H1 (cell line): Measurements from ENCODE around the gene SEC63. TPM values are rescaled to one million over a fixed set of nuclear protein-coding genes. Genes with fewer than 3 reads are reported as not detected.

Experiments
- CTCF ChIA-PET: fragments of 300-600 bp; sonication (Branson Sonifier 250); formaldehyde crosslinking; loops from one replicate; lab custom pipeline; 2021; ENCODE audit not compliant: partially characterized antibody; lab: Charles Lee
- POLR2A ChIA-PET: fragments of 300-600 bp; sonication (Branson Sonifier 250); formaldehyde crosslinking; loops from one replicate; lab custom pipeline; 2021; ENCODE audit warnings: inconsistent platforms; ENCODE audit not compliant: partially characterized antibody; lab: Charles Lee
- DNase-seq, 2 experiments: peaks; one replicate each; pipeline versions ENCODE4 v3.0.0 to v3.0.0-alpha.2; 2010 to 2022; ENCODE audit warnings: low spot score in 2 of 2, low read depth in 1 of 2, mixed read lengths in 1 of 2
- FAIRE-seq: peaks from 2 replicates; lab custom pipeline; 2011; peaks lifted over from hg19 to GRCh38; lab: Jason Lieb, UNC
- H2AFZ ChIP-seq: 2 replicates; pipeline ENCODE4 v1.8.1; 2012; ENCODE audit warnings: low read length, inconsistent platforms
- H2AK5ac ChIP-seq: 2 replicates; pipeline ENCODE4 v1.6.1; 2013; ENCODE audit warnings: low read depth, low read length
- H2BK120ac ChIP-seq: replicated peaks from 2 replicates; pipeline ENCODE3; 2013; ENCODE audit warnings: low read depth, low read length, inconsistent platforms
- H2BK12ac ChIP-seq: 2 replicates; pipeline ENCODE4 v1.6.1; 2013; ENCODE audit warnings: low read depth, low read length
- H2BK15ac ChIP-seq: 2 replicates; pipeline ENCODE4 v1.6.1; 2013; ENCODE audit warnings: low read length
- H2BK20ac ChIP-seq: 2 replicates; pipeline ENCODE4 v1.6.1; 2013; ENCODE audit warnings: low read length
- H2BK5ac ChIP-seq: 2 replicates; pipeline ENCODE4 v1.6.1; 2013; ENCODE audit warnings: low read depth, low read length
- H3K14ac ChIP-seq: 2 replicates; pipeline ENCODE4 v1.6.1; 2013; ENCODE audit warnings: inconsistent platforms; ENCODE audit not compliant: insufficient read length
- H3K18ac ChIP-seq: 2 replicates; pipeline ENCODE4 v1.6.1; 2013; ENCODE audit warnings: low read length; ENCODE audit errors: extremely low read depth
- H3K23ac ChIP-seq: 2 replicates; pipeline ENCODE4 v1.6.1; 2013; ENCODE audit warnings: inconsistent platforms; ENCODE audit not compliant: insufficient read length
- H3K23me2 ChIP-seq: 2 replicates; pipeline ENCODE4 v1.6.1; 2013; ENCODE audit warnings: low read depth, low read length
- H3K27ac ChIP-seq: 2 replicates; pipeline ENCODE4 v1.6.1; 2011; ENCODE audit warnings: low read depth, low read length, inconsistent platforms
- H3K27me3 ChIP-seq, 4 experiments: replicated peaks in 1 of 4; 1 replicate in 1 of 4; 2 replicates in 3 of 4; pipeline versions ENCODE4 v1.6.1 to v1.8.1; 2011 to 2013; ENCODE audit warnings: low read length in 3 of 4, mild to moderate bottlenecking in 3 of 4, inconsistent platforms in 2 of 4, mixed read lengths in 2 of 4, moderate library complexity in 1 of 4; ENCODE audit not compliant: control insufficient read depth in 3 of 4, insufficient read depth in 3 of 4; ENCODE audit errors: extremely low read depth in 1 of 4
- H3K36me3 ChIP-seq, 4 experiments: 2 replicates each; pipeline versions ENCODE4 v1.6.1 to v1.8.1; 2011 to 2013; ENCODE audit warnings: mild to moderate bottlenecking in 4 of 4, low read length in 3 of 4, moderate library complexity in 2 of 4, control low read depth in 1 of 4, inconsistent platforms in 1 of 4; ENCODE audit not compliant: insufficient read depth in 4 of 4, control insufficient read depth in 2 of 4
- H3K4ac ChIP-seq: replicated peaks from 2 replicates; pipeline ENCODE3; 2013; ENCODE audit warnings: low read length, low read depth, mixed read lengths, inconsistent platforms; ENCODE audit not compliant: insufficient read length
- H3K4me1 ChIP-seq, 4 experiments: replicated peaks in 1 of 4; 1 replicate in 1 of 4; 2 replicates in 3 of 4; pipeline versions ENCODE4 v1.6.1 to v1.8.1; 2011 to 2013; ENCODE audit warnings: low read length in 3 of 4, inconsistent platforms in 2 of 4, mixed read lengths in 1 of 4; ENCODE audit not compliant: insufficient read depth in 4 of 4, control insufficient read depth in 3 of 4
- H3K4me2 ChIP-seq, 2 experiments: 2 replicates each; pipeline versions ENCODE4 v1.6.1 to v1.8.1; 2011 to 2013; ENCODE audit warnings: low read depth in 2 of 2, low read length in 2 of 2, control low read depth in 1 of 2, inconsistent platforms in 1 of 2, mild to moderate bottlenecking in 1 of 2; ENCODE audit not compliant: insufficient read depth in 1 of 2
- H3K4me3 ChIP-seq, 4 experiments: fragments of 200-600, 300-600 bp in 1 of 4; sonication (generic), shearing (Covaris generic), sonication (Bioruptor Twin) in 1 of 4; 2 replicates each; pipeline versions ENCODE4 v1.5.1 to v1.8.1; 2011 to 2016; ENCODE audit warnings: low read length in 4 of 4, low read depth in 3 of 4, control low read depth in 2 of 4, inconsistent platforms in 2 of 4, mild to moderate bottlenecking in 2 of 4, mixed read lengths in 1 of 4, moderate library complexity in 1 of 4; ENCODE audit not compliant: insufficient read depth in 2 of 4; ENCODE audit errors: extremely low read depth in 1 of 4
- H3K56ac ChIP-seq: replicated peaks from 2 replicates; pipeline ENCODE3; 2013; ENCODE audit warnings: low read depth, mild to moderate bottlenecking, mixed read lengths, low read length, inconsistent platforms; ENCODE audit not compliant: insufficient read length
- H3K79me1 ChIP-seq: 2 replicates; pipeline ENCODE4 v1.6.1; 2013; ENCODE audit warnings: low read depth, low read length, control low read depth
- H3K79me2 ChIP-seq, 2 experiments: 2 replicates each; pipeline versions ENCODE4 v1.6.1 to v1.8.1; 2012 to 2013; ENCODE audit warnings: low read length in 2 of 2, mild to moderate bottlenecking in 2 of 2, inconsistent platforms in 1 of 2; ENCODE audit not compliant: insufficient read depth in 2 of 2, control insufficient read depth in 1 of 2
- H3K9ac ChIP-seq, 4 experiments: replicated peaks in 1 of 4; 1 replicate in 1 of 4; 2 replicates in 3 of 4; pipeline versions ENCODE4 v1.6.1 to v1.8.1; 2011 to 2013; ENCODE audit warnings: low read depth in 3 of 4, low read length in 3 of 4, control low read depth in 2 of 4, mild to moderate bottlenecking in 2 of 4, moderate library complexity in 2 of 4, inconsistent platforms in 1 of 4; ENCODE audit errors: extremely low read depth in 1 of 4
- H3K9me3 ChIP-seq, 2 experiments: 2 replicates each; pipeline versions ENCODE4 v1.6.1 to v1.8.1; 2012 to 2013; ENCODE audit warnings: mild to moderate bottlenecking in 2 of 2, moderate library complexity in 2 of 2, control low read depth in 1 of 2, inconsistent platforms in 1 of 2, low read depth in 1 of 2, low read length in 1 of 2, mixed read lengths in 1 of 2; ENCODE audit not compliant: insufficient read depth in 2 of 2
- H4K20me1 ChIP-seq, 2 experiments: replicated peaks in 1 of 2; 2 replicates each; pipeline versions ENCODE3 to v1.8.1; 2011 to 2013; ENCODE audit warnings: inconsistent platforms in 2 of 2, low read length in 2 of 2, mild to moderate bottlenecking in 1 of 2; ENCODE audit not compliant: insufficient read depth in 2 of 2, control insufficient read depth in 1 of 2
- H4K5ac ChIP-seq: 2 replicates; pipeline ENCODE4 v1.6.1; 2013; ENCODE audit warnings: low read length, low read depth, mixed read lengths, inconsistent platforms; ENCODE audit not compliant: insufficient read length
- H4K8ac ChIP-seq: 2 replicates; pipeline ENCODE4 v1.8.0; 2013; ENCODE audit warnings: mild to moderate bottlenecking, moderate library complexity, low read length, inconsistent platforms; ENCODE audit not compliant: insufficient read depth; ENCODE audit errors: extremely low read depth
- H4K91ac ChIP-seq: replicated peaks from 2 replicates; pipeline ENCODE3; 2013; ENCODE audit warnings: low read length, mixed read lengths, inconsistent platforms; ENCODE audit not compliant: insufficient read length
- BRCA1 ChIP-seq: IDR thresholded peaks from 2 replicates; pipeline ENCODE4 v1.6.1; 2012; ENCODE audit warnings: low read depth, low read length, improper control_type of control experiment
- GTF2F1 ChIP-seq: IDR thresholded peaks from 2 replicates; pipeline ENCODE4 v1.6.1; 2012; ENCODE audit warnings: low read depth, low read length, improper control_type of control experiment, borderline replicate concordance
- RXRA ChIP-seq: IDR thresholded peaks from 2 replicates; pipeline ENCODE4 v1.6.1; 2011; ENCODE audit warnings: low read depth, mild to moderate bottlenecking, low read length, moderate library complexity; ENCODE audit not compliant: insufficient read depth
- SP2 ChIP-seq: IDR thresholded peaks from 2 replicates; pipeline ENCODE4 v1.6.1; 2012; ENCODE audit warnings: mild to moderate bottlenecking, low read length, inconsistent platforms
- WGBS, 2 experiments: shearing (Covaris generic) in 1 of 2; methylation state at CpG; one replicate each; pipeline versions ENCODE4 v1.1.6 to v1.1.7; 2013 to 2015; ENCODE audit warnings: low lambda C conversion rate in 2 of 2, mixed read lengths in 2 of 2, inconsistent platforms in 1 of 2, low coverage in 1 of 2, missing lambda C conversion rate in 1 of 2; ENCODE audit not compliant: insufficient replicate concordance in 2 of 2, insufficient coverage in 1 of 2, insufficient read length in 1 of 2; ENCODE audit errors: extremely low coverage in 1 of 2, missing lambda C conversion rate in 1 of 2; 5-methylcytosine and 5-hydroxymethylcytosine counted together
- polyA plus RNA-seq, 7 experiments: library from polyadenylated mRNA; depleted of rRNA in 3 of 7; stranded (reverse) in 5 of 7; unstranded in 2 of 7; fragments of >200 nt in 5 of 7; fragments of 200-250 nt in 2 of 7; gene quantifications; 1 replicate in 5 of 7; 2 replicates in 1 of 7; 4 replicates in 1 of 7; pipeline versions ENCODE4 v1.2.1 to v1.2.3, GENCODE V29; 2011 to 2013; ENCODE audit warnings: missing spikeins in 2 of 7, mixed read lengths in 2 of 7
- total RNA-seq: library from RNA; stranded (reverse); fragmentation: NEBNext Ultra II Directional; extraction: Animal tissue kit (Norgen Biotek cat#: 25700); gene quantifications from 2 replicates; pipeline ENCODE4 v1.2.1, GENCODE V29; 2021

The SEC63 gene
- total and polyA plus RNA-seq, 2 of the 8 experiments (the other 6 are each of a cell fraction or from before 2014, with no cell fraction given): 17.3 to 121 TPM

DNA sequence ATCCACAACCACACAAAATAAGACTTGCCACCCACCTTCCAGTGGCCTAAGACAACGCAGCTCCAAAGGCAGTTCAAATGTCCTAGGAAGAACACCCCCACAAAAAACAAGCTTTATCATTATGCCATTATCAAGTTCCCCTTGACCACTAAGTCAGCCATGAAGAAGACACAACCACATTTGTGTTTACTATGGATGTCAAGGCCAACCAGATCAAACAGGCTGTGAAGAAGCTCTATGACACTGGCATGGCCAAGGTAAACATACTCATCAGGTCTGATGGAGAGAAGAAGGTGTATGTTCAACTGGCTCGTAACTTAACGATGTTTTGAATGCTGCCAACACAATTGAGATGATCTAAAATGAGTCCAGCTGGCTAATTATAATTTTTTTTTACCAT, 26.1 kb downstream of the SEC63 start:
- no peaks in the 10 kb centered on the region for H3K79me1 ChIP-seq
- H3K56ac ChIP-seq: no peak overlapping the region
- H4K5ac ChIP-seq: no peak overlapping the region
- CTCF ChIA-PET: interaction anchor here (0.6 to 0.7 kb wide), 3 partner anchors 65 to 1141 kb away, joined by 3 read pairs; no protein-coding TSS in a partner anchor
- no peak overlapping the region for H3K9ac ChIP-seq
- no peak overlapping the region for H2BK20ac ChIP-seq
- H3K23ac ChIP-seq: no peak overlapping the region
- no peak overlapping the region for H2AK5ac ChIP-seq
- no peak overlapping the region for H2BK15ac ChIP-seq
- peaks cover 8 to 62% of the 10 kb centered on the region in 2 experiments; a peak in 3 of 4 replicates for H3K79me2 ChIP-seq
- H4K91ac ChIP-seq: no peak overlapping the region
- DNase-seq (no peak), FAIRE-seq (no peak)
- H3K4me2 ChIP-seq: no peak overlapping the region
- H2BK120ac ChIP-seq: no peak overlapping the region
- no peak overlapping the region for H3K4me3 ChIP-seq
- H3K18ac ChIP-seq: no peak overlapping the region
- no peak overlapping the region for H3K14ac ChIP-seq
- no peak overlapping the region for H4K8ac ChIP-seq
- POLR2A ChIA-PET: no interaction called here
- no peaks in the 10 kb centered on the region for H3K4me1 ChIP-seq
- no peak overlapping the region for H3K4ac ChIP-seq
- WGBS, 2 experiments: 93% methylated on average over 3 of the region's 3 CpGs; no CpG with 5 or more reads in 1 of the 2 experiments
- H3K27ac ChIP-seq: no peak overlapping the region
- H4K20me1 ChIP-seq: no peaks in the 10 kb centered on the region
- no peak overlapping the region for H2BK12ac ChIP-seq
- no peaks in the 10 kb centered on the region for H3K27me3 ChIP-seq
- no peak overlapping the region for H2AFZ ChIP-seq
- H2BK5ac ChIP-seq: no peak overlapping the region
- no peaks in the 10 kb centered on the region for H3K23me2 ChIP-seq
- H3K9me3 ChIP-seq: peaks cover 9 to 18% of the 10 kb centered on the region in 2 experiments
- peaks cover 0 to 28% (median 2%) of the 10 kb centered on the region in 4 experiments; a peak in 3 of 8 replicates for H3K36me3 ChIP-seq
- TF ChIP-seq GTF2F1 (no peak), RXRA (no peak), BRCA1 (no peak), SP2 (no peak)
